ACHN (cell line): ENCODE data around the gene ARFRP1.
A peak's percentile ranks its signal among the peaks of the same experiment; 100 is the strongest.

Source experiments
- DNase-seq: peaks from one replicate; pipeline ENCODE4 v3.0.0-alpha.2; 2015
- in situ Hi-C: cut with HindIII; loops from 2 replicates; pipeline ENCODE4 v1.10.0; 2017; ENCODE audit warnings: low sequenced_read_pairs, low pct_ligation_motif_present, low pct_unique_long_range_greater_than_20kb

ARFRP1 gene

DNA sequence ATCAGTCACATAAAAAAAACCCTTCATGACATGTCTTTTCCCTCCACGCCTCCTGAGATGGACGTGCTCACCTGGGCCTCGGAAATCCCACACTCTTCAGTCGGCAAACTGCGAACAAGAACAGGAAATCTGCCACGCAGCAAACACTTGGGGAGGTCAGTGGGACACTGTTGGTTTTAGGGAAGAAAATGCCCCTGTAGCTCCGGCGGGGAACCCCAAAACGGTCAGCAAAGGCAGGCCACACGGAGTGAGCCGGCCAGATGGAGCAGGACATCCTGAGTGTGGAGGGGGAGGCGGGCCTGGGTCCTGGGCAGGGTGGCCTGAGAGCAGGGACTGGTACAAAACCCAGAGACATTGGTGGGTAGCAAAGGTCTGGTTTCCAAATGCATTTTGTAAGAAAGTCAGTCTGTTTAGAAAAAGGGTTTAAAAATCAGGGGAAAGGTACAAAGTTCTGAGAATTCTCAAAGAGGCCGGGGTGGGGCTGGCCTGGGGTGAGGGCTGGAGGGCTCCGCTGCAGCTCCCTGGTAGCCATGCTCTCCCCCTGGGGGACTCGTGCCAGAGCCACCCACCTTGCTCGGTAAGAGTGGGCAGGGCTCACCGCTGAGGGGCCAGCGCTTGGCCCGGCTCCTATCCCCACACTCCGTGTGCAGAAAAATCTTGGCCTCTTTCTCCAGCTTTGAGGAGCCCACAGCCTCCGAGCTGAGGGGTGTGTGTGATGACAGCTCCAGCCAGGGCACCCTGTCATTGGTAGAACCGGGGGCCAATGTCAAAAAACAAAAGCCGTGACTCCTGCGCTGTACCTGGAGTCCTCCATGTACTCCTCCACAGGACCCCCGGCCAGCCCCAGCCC is 37.0 kb upstream of the ARFRP1 start:
- in situ Hi-C loops, result no loop called here
- DNase-seq, result no peak

GRCh38 chr20:63744158-63744557 is 36.4 kb upstream of the ARFRP1 start:
- in situ Hi-C loops, result no loop called here
- no peak for DNase-seq

GRCh38 chr20:63743210-63743970 is 35.6 kb upstream of the ARFRP1 start:
- DNase-seq, result no peak
- in situ Hi-C loops, result no loop called here

- DNase-seq, result no peak
- in situ Hi-C loops, result no loop called here
Measured at GRCh38 chr20:63742381-63743024, 34.7 kb upstream of the ARFRP1 start.

DNA sequence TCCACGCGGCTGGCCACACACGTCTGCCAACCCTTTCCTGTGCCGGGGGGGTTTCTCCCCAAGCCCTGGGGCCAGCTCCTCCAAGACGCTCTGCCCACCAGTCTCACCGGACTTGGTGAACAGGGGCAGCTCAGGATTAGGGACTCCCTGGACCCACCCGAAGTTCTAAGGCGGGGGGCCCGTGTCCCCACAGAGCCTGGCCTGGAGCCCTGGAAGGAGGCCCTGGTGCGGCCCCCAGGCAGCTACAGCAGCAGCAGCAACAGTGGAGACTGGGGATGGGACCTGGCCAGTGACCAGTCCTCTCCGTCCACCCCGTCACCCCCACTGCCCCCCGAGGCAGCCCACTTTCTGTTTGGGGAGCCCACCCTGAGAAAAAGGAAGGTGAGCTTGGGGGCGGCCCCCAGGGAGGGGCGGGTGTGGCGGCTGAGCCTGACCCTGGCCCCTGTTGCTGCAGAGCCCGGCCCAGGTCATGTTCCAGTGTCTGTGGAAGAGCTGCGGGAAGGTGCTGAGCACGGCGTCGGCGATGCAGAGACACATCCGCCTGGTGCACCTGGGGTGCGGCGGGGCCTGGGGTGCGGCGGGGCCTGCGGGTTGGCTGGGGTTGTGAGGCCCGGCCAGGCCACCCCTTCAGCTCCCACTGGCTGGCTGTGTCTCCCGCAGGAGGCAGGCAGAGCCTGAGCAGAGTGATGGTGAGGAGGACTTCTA is 34.1 kb upstream of the ARFRP1 start:
- DNase-seq, result no peak
- in situ Hi-C loops, result no loop called here

DNA sequence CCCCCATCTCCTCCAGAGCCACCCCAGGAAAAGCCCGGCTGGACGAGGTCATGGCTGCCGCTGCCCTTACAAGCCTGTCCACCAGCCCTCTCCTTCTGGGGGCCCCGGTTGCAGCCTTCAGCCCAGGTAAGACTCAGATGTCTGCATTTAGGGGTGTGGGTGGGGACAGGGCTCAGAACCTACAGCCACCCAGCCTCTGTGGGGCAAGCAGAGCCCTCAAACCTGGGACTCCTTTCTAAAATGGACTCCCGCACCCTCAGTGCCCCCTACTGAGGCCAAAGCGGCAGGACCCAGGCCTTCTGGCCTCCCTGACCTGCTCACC is 33.5 kb upstream of the ARFRP1 start:
- in situ Hi-C loops, result no loop called here
- no peak for DNase-seq

- DNase-seq, result peak; percentile 84
Measured at GRCh38 chr20:63740627-63741353, 33.0 kb upstream of the ARFRP1 start.

GRCh38 chr20:63740070-63740626 is 32.4 kb upstream of the ARFRP1 start:
- in situ Hi-C loops, result no loop called here
- DNase-seq, result peak; percentile 38

More at GRCh38 chr20:63740627-63741353, 33.0 kb upstream of the ARFRP1 start:
- in situ Hi-C loops, result no loop called here

DNA sequence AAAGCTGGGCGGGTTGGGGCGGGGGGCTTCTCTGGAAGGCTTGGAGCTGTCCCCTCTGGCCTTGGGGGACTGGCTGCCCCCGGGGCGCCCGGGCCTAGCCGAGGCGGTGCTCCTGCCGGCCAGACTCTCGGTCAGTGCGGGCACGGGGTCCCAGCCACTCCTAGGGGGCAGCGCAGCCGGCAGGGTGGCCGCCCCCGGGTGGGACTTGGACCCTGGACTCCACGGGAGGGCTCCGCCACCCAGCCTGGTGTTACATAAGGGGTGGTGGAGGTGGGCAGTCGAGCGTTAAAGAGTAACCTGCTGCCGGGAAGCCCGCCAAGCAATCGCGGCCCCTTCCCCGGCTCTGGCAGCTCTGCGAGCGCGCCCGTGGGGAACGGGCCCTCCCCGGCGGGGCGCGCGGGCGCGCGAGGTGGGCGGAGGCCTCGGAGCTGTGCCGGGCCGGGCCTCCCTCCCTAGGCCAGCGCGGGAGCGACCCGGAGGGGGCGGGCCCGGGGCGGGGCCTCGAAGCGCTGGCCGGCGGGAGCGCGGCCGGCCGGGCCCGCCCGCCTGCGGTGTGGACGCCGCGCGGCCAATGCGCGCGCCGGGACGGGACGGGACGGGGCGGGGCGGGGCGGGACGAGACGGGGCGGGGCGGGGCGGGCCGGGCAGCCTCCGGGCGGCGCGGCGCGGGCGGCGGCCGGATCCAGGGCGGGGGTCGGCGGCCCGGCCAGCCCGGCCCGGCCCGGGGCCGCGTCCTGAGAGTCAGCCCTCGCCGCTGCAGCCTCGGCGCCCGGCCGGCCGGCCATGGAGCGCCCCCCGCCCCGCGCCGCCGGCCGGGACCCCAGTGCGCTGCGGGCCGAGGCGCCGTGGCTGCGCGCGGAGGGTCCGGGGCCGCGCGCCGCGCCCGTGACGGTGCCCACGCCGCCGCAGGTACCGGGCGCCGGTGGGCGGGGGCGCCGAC is 31.6 kb upstream of the ARFRP1 start, which contains the start of gene SLC2A4RG:
TSS of gene SLC2A4RG (plus strand) at position 647 of the 940 bp plus-strand sequence. CDS start at position 784, 137 bp downstream.
- in situ Hi-C loops, result no loop called here
- DNase-seq, result peak; percentile 79

DNA sequence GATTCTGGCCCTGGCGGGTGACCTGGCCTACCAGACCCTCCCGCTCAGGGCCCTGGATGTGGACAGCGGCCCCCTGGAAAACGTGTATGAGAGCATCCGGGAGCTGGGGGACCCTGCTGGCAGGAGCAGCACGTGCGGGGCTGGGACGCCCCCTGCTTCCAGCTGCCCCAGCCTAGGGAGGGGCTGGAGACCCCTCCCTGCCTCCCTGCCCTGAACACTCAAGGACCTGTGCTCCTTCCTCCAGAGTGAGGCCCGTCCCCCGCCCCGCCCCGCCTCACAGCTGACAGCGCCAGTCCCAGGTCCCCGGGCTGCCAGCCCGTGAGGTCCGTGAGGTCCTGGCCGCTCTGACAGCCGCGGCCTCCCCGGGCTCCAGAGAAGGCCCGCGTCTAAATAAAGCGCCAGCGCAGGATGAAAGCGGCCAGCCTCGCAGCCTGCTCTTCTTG is 30.9 kb upstream of the ARFRP1 start:
- in situ Hi-C loops, result no loop called here
- DNase-seq, result peak; percentile 8

GRCh38 chr20:63737945-63738686 is 30.3 kb upstream of the ARFRP1 start:
- DNase-seq, result no peak
- in situ Hi-C loops, result no loop called here

DNA sequence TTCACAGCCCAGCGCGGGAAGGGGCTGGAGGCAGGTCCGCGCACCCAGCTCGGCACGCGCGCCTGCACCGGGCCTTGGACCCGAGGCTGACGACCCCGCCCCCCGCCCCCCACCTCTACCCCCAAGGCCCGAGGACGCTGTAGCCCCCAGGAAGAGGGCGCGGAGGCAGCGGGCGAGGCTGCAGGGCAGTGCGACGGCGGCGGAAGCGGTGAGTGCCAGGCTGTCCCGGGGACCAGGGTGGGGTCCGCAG is 29.8 kb upstream of the ARFRP1 start:
- DNase-seq, result no peak
- in situ Hi-C loops, result no loop called here

GRCh38 chr20:63736893-63737694 is 29.3 kb upstream of the ARFRP1 start:
- DNase-seq, result no peak
- in situ Hi-C loops, result no loop called here

DNA sequence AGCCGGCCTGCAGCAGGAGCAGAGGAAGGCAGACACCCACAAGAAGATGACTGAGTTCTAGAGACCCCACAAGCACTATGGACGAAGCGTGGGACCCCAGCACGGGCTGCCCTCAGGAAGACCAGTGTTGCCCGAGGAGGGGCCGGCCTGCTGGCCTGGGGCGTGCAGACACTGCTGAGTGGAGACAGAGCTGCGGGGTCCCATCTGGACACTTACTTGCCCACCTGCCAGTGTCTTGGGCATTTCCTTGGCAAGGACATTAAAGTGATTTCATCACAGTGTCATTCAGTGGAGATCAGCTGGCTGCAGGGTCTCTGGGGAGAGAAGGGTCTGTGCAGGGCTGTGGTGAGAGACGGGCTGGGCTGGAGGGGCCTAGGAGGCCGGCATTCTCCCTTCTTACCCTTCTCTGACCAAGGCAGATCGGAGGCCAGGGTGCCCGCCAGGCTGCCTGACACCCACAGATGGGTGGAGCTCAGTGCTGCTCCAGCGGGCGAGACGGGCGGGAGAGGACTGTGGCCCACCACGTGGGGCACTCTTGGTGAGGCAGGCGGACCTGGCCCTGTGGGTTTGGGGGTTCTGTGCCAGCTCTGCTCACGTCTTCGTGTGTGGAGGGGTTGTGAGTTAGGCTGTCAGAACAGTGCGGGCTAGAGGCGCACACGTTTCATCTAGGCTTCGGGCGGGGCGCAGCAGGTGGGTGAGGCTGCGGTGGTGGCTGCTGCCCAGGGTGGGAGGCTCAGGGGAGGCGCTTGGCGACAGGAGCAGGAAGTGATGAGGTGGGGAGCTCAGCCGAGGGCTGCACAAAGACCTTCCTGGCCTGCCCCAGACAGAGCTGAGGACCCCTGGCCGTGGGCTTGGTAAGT is 28.3 kb upstream of the ARFRP1 start, which contains the start of gene LIME1:
TSS of gene LIME1 (plus strand) at position 806 of the 860 bp plus-strand sequence. CDS start 886 bp downstream, outside the sequence.
- in situ Hi-C loops, result no loop called here
- no peak for DNase-seq
